IMR-90 (cell line): ENCODE results near the gene CYP2D6. TPM values are rescaled to one million over a fixed set of nuclear protein-coding genes. Genes with fewer than 3 reads are reported as not detected.

Source experiments
- ATAC-seq: fragments of 200-7000 bp; cut with Tn5 transposase; 2 replicates; pipeline ENCODE4 v1.9.1; 2020; ENCODE audit warnings: low read depth, mild to moderate bottlenecking, moderate library complexity
- BruUV-seq: library from RNA; stranded (reverse); fragments of 400-500 nt; replicated peaks from 2 replicates; lab custom pipeline; 2021; lab: Mats Ljungman, UMichigan
- CTCF ChIA-PET: fragments of 300-600 bp; formaldehyde crosslinking; extraction: SDS; loops from one replicate; lab custom pipeline; 2021; ENCODE audit warnings: antibody characterized with exemption; lab: Yijun Ruan, JAX
- POLR2A ChIA-PET: fragments of 300-600 bp; sonication (Branson Sonifier 250); formaldehyde crosslinking; loops from one replicate; lab custom pipeline; 2022; ENCODE audit warnings: antibody characterized with exemption; ENCODE audit not compliant: unreplicated experiment; lab: Charles Lee
- DNase-seq: peaks from one replicate; pipeline ENCODE4 v3.0.0; 2013
- H2AFZ ChIP-seq: replicated peaks from 2 replicates; pipeline ENCODE3; 2013; ENCODE audit warnings: low read length, mild to moderate bottlenecking; ENCODE audit not compliant: poor library complexity
- H2AK5ac ChIP-seq: 2 replicates; pipeline ENCODE4 v1.6.1; 2013; ENCODE audit warnings: low read depth, low read length, inconsistent platforms
- H2AK9ac ChIP-seq: replicated peaks from 2 replicates; pipeline ENCODE3; 2013; ENCODE audit warnings: mild to moderate bottlenecking, low read depth, low read length, moderate library complexity; ENCODE audit not compliant: poor library complexity
- H2BK120ac ChIP-seq: 2 replicates; pipeline ENCODE4 v1.6.1; 2013; ENCODE audit warnings: low read depth, low read length, inconsistent platforms
- H2BK15ac ChIP-seq: 3 replicates; pipeline ENCODE4 v1.6.1; 2013; ENCODE audit warnings: low read depth, low read length, inconsistent platforms
- H2BK20ac ChIP-seq: 2 replicates; pipeline ENCODE4 v1.6.1; 2013; ENCODE audit warnings: low read depth, mild to moderate bottlenecking, inconsistent platforms, low read length, moderate library complexity
- H2BK5ac ChIP-seq: 2 replicates; pipeline ENCODE4 v1.6.1; 2013; ENCODE audit warnings: mild to moderate bottlenecking, low read depth, low read length, inconsistent platforms; ENCODE audit not compliant: poor library complexity, severe bottlenecking
- H3K14ac ChIP-seq: replicated peaks from 2 replicates; pipeline ENCODE4 v1.6.1; 2013; ENCODE audit warnings: low read depth, low read length, inconsistent platforms
- H3K18ac ChIP-seq: 2 replicates; pipeline ENCODE4 v1.6.1; 2013; ENCODE audit warnings: low read depth, low read length, control low read depth
- H3K23ac ChIP-seq: 2 replicates; pipeline ENCODE4 v1.6.1; 2013; ENCODE audit warnings: low read depth, low read length, inconsistent platforms
- H3K27ac ChIP-seq: 2 replicates; pipeline ENCODE4 v1.5.1; 2013; ENCODE audit warnings: mild to moderate bottlenecking, control low read depth, low read length; ENCODE audit not compliant: insufficient read depth
- H3K27me3 ChIP-seq: 2 replicates; pipeline ENCODE4 v1.6.1; 2013; ENCODE audit warnings: low read length; ENCODE audit not compliant: control insufficient read depth, insufficient read depth
- H3K36me3 ChIP-seq: 2 replicates; pipeline ENCODE4 v1.6.1; 2013; ENCODE audit warnings: low read length, mixed read lengths; ENCODE audit not compliant: control insufficient read depth, insufficient read depth
- H3K4ac ChIP-seq: 2 replicates; pipeline ENCODE4 v1.6.1; 2013; ENCODE audit warnings: low read depth, low read length, inconsistent platforms
- H3K4me1 ChIP-seq: 2 replicates; pipeline ENCODE4 v1.6.1; 2013; ENCODE audit warnings: low read length, mixed read lengths; ENCODE audit not compliant: control insufficient read depth, insufficient read depth
- H3K4me2 ChIP-seq: 2 replicates; pipeline ENCODE4 v1.6.1; 2013; ENCODE audit warnings: low read depth, mild to moderate bottlenecking, control low read depth, low read length, moderate library complexity
- H3K4me3 ChIP-seq: 2 replicates; pipeline ENCODE4 v1.5.1; 2013; ENCODE audit warnings: low read depth, mild to moderate bottlenecking, control low read depth, low read length, moderate library complexity; ENCODE audit not compliant: insufficient read depth
- H3K56ac ChIP-seq: 2 replicates; pipeline ENCODE4 v1.6.1; 2013; ENCODE audit warnings: low read length, inconsistent platforms; ENCODE audit not compliant: insufficient read depth; ENCODE audit errors: extremely low read depth
- H3K79me1 ChIP-seq, 2 experiments: 2 replicates each; pipeline ENCODE4 v1.6.1; 2013; ENCODE audit warnings: low read length in 2 of 2, inconsistent platforms in 1 of 2, low read depth in 1 of 2
- H3K9ac ChIP-seq: 2 replicates; pipeline ENCODE4 v1.6.1; 2013; ENCODE audit warnings: low read depth, low read length, control low read depth
- H3K9me1 ChIP-seq: 2 replicates; pipeline ENCODE4 v1.6.1; 2013; ENCODE audit warnings: low read length, inconsistent platforms; ENCODE audit not compliant: insufficient read depth
- H3K9me3 ChIP-seq: 2 replicates; pipeline ENCODE4 v1.6.1; 2013; ENCODE audit warnings: low read length; ENCODE audit not compliant: control insufficient read depth, insufficient read depth
- H4K20me1 ChIP-seq: 2 replicates; pipeline ENCODE4 v1.6.1; 2013; ENCODE audit warnings: low read length, inconsistent platforms; ENCODE audit not compliant: insufficient read depth
- H4K5ac ChIP-seq: 2 replicates; pipeline ENCODE4 v1.6.1; 2013; ENCODE audit warnings: mild to moderate bottlenecking, low read depth, low read length, control low read depth
- H4K8ac ChIP-seq, 2 experiments: 2 replicates each; pipeline ENCODE4 v1.6.1; 2013; ENCODE audit warnings: low read depth in 2 of 2, low read length in 2 of 2, control low read depth in 1 of 2, inconsistent platforms in 1 of 2
- H4K91ac ChIP-seq: 2 replicates; pipeline ENCODE4 v1.6.1; 2013; ENCODE audit warnings: low read depth, low read length, inconsistent platforms; ENCODE audit not compliant: insufficient read depth
- CEBPB ChIP-seq: IDR thresholded peaks from 2 replicates; pipeline ENCODE4 v1.6.1; 2012; ENCODE audit warnings: low read depth, low read length, improper control_type of control experiment
- MAFK ChIP-seq: IDR thresholded peaks from 2 replicates; pipeline ENCODE4 v1.6.1; 2012; ENCODE audit warnings: low read depth, low read length, improper control_type of control experiment
- NFE2L2 ChIP-seq: fragments of 150-350 bp; IDR thresholded peaks from 2 replicates; pipeline ENCODE4 v1.6.1; 2016; ENCODE audit warnings: low read depth, mild to moderate bottlenecking, low read length
- POLR2A ChIP-seq: IDR thresholded peaks from 2 replicates; pipeline ENCODE4 v1.6.1; 2012; ENCODE audit warnings: mild to moderate bottlenecking, low read depth, low read length
- RCOR1 ChIP-seq: IDR thresholded peaks from 2 replicates; pipeline ENCODE4 v1.6.1; 2012; ENCODE audit warnings: mild to moderate bottlenecking, low read length, improper control_type of control experiment; ENCODE audit not compliant: insufficient replicate concordance
- WGBS, 2 experiments: methylation state at CpG; one replicate each; pipeline versions ENCODE4 v1.1.5 to v1.1.7; 2013; ENCODE audit warnings: missing lambda C conversion rate in 2 of 2; ENCODE audit not compliant: insufficient read length in 1 of 2; ENCODE audit errors: extremely low coverage in 2 of 2; 5-methylcytosine and 5-hydroxymethylcytosine counted together
- dilution Hi-C: fragments of 300-500 bp; cut with HindIII; formaldehyde crosslinking; loops from one replicate; pipeline ENCODE4 v1.14.3; 2018; ENCODE audit warnings: low sequenced_read_pairs; ENCODE audit not compliant: unreplicated experiment
- in situ Hi-C: fragments of 300-500 bp; cut with MboI; formaldehyde crosslinking; loops from 3 replicates; pipeline ENCODE4 v1.14.3; 2019; ENCODE audit warnings: low sequenced_read_pairs, inconsistent platforms, mixed read lengths
- intact Hi-C: fragments of 100-400 bp; cut with micrococcal nuclease; formaldehyde crosslinking; loops from 2 replicates; pipeline ENCODE4 v1.10.0; 2022
- polyA plus RNA-seq, 3 experiments: library from polyadenylated mRNA; depleted of rRNA; stranded (reverse); fragments of >200 nt; gene quantifications; 2 replicates each; pipeline ENCODE4 v1.2.3, GENCODE V29; 2012; ENCODE audit warnings: low replicate concordance in 1 of 3
- total RNA-seq: library from RNA; depleted of rRNA; stranded (reverse); fragments of >200 nt; gene quantifications from 2 replicates; pipeline ENCODE4 v1.2.3, GENCODE V29; 2012

The CYP2D6 gene
- total and polyA plus RNA-seq, 2 of the 4 experiments (the other 2 are of a cell fraction), result under 0.01 to 0.24 TPM

GRCh38 chr22:42168476-42168875 is 37.9 kb upstream of the CYP2D6 start:
- TF ChIP-seq RCOR1 (no peak), MAFK (no peak), NFE2L2 (no peak), POLR2A (no peak), CEBPB (no peak)
- H3K23ac ChIP-seq, result no peak overlapping the region
- no peak overlapping the region for H4K91ac ChIP-seq
- H2BK20ac ChIP-seq, result no peak overlapping the region
- no peak overlapping the region for H4K5ac ChIP-seq
- peaks cover 14% of the 10 kb centered on the region; the same call in 1 of the 2 replicates for H3K9me1 ChIP-seq
- H3K36me3 ChIP-seq, result peaks cover 23% of the 10 kb centered on the region
- peaks cover 42% of the 10 kb centered on the region for H4K20me1 ChIP-seq
- no peak overlapping the region for H2AK5ac ChIP-seq
- POLR2A ChIA-PET, result no interaction called here
- no peak overlapping the region for H2BK5ac ChIP-seq
- no peak overlapping the region for H2BK120ac ChIP-seq
- no peaks in the 10 kb centered on the region for H3K27me3 ChIP-seq
- no TSS peak for BruUV-seq
- no peaks in the 10 kb centered on the region for H3K9me3 ChIP-seq
- 100% methylated on average over 6 of the region's 15 CpGs; no CpG with 5 or more reads in 1 of the 2 experiments for WGBS, 2 experiments
- ATAC-seq (no peak), DNase-seq (no peak)
- in situ Hi-C loops (loop anchor here (5.0 kb wide), 1 partner anchor 274 kb away; no protein-coding TSS in a partner anchor), intact Hi-C loops (loop anchor here (5.0 kb wide), 1 partner anchor 384 kb away; the partner anchor contains the start of gene SERHL2), dilution Hi-C loops (no loop called here)
- H3K14ac ChIP-seq, result no peak overlapping the region
- H4K8ac ChIP-seq, result no peak overlapping the region
- H2BK15ac ChIP-seq, result no peak overlapping the region
- H3K18ac ChIP-seq, result no peak overlapping the region
- no peak overlapping the region for H2AFZ ChIP-seq
- H3K9ac ChIP-seq, result no peak overlapping the region
- H3K4me3 ChIP-seq, result no peak overlapping the region
- no peak overlapping the region for H3K56ac ChIP-seq
- H3K4me1 ChIP-seq, result peaks cover 5% of the 10 kb centered on the region
- H3K4me2 ChIP-seq, result no peak overlapping the region
- H3K4ac ChIP-seq, result no peak overlapping the region
- no peak overlapping the region for H2AK9ac ChIP-seq
- CTCF ChIA-PET, result no interaction called here
- peaks cover 10 to 43% of the 10 kb centered on the region in 2 experiments for H3K79me1 ChIP-seq
- no peak overlapping the region for H3K27ac ChIP-seq
